ENCODE data around the gene PKP3.
"Not testable (repeated sequence)": the region's sequence is repeated elsewhere in the genome, so short reads cannot be mapped to it uniquely, and the experiment has no call there.

The PKP3 gene

DNA sequence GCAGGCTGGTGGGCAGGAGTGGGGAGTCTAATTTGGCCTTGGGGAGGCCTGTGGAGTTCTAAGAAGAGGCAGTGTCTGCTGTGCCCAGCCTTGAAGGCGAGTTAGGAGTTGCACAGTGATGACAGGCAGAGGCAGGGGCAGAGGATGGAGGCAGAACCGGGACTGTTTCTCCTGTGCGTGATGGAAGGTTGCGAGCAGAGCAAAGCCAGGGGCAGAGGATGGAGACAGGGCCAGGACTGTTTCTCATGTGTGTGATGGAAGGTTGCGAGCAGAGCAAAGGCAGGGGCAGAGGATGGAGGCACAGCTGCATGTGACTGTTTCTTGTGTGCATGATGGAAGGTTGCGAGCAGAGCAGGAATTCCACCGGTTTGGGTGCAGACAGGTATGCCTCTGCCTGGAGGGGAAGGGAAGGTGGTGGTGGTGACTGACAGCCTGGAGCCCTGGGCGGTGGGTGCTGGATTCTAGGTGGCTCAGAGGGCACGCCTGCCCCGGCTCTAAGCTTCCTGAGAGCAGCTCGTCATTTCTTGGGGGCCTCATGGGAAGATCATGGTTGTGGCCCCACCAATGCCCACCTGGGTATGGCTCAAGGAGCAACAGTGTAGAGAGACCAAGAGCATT lies 16.0 kb upstream of the PKP3 start:
- no peak for DNase-seq (ENCODE audit: low read depth, low spot score)

DNA sequence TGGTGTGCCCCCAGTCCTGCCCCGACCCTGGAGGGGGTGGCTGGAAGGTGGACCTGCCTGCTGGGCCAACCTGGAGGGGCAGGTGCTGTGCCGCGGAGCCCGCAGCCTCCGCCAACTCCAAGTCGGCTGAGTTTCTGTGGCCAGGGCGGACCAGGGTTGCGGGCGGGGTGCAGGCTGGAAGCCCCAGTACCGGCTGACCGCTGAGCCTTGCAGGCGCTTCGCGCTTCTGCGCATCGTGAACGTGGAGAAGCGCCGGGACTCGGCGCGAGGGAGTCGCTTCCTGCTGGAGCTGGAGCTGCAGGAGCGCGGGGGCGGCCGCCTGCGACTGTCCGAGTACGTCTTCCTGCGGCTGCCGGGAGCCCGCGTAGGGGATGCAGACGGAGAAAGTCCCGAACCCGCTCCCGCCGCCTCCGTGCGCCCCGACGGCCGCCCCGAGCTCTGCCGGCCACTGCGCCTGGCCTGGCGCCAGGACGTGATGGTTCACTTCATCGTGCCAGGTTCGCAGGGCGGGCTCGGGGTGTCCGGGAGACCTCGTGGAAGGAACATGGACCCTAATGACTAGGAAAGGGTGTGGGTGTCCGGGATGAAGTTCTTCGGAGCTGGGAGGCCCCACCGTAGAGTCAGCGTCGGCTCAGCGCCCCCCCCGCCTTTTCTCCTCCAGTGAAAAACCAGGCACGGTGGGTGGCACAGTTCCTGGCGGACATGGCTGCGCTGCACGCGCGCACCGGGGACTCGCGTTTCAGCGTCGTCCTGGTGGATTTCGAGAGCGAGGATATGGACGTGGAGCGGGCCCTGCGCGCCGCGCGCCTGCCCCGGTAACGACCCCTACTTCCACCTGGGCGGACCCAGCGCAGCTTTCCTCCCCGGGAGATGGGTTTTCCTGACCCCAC lies 14.6 kb upstream of the PKP3 start:
- no peak for DNase-seq (ENCODE audit: low read depth, low spot score)

DNA sequence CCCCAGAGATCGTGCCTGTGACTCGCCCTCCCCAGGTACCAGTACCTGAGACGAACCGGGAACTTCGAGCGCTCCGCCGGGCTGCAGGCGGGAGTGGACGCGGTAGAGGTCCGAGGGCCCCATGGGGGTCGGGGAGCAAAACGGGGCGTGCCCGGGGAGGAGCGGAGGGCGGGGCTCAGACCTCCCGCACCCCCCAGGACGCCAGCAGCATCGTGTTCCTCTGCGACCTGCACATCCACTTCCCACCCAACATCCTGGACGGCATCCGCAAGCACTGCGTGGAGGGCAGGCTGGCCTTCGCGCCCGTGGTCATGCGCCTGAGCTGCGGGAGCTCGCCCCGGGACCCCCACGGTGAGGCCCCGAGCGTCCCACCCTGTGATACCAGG lies 13.9 kb upstream of the PKP3 start:
- no peak for DNase-seq (ENCODE audit: low read depth, low spot score)

DNA sequence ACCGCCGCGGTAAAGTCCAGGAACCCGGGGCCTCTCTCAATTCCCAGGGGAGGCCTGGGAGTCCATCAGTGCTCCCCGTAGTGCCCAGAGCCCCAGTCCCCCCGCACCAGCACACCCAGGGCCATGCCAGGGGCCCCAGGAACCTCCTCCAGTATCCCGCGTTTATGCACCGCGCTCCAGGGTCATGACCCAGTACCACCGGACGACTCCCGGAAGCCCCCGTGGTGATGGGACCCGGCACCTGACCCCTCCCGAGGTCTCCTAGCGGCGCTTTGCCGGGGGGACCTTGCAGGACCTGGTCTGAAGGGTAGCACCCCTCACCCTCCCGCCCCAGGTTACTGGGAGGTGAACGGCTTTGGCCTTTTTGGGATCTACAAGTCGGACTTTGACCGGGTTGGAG lies 13.5 kb upstream of the PKP3 start:
- no peak for DNase-seq (ENCODE audit: low read depth, low spot score)

DNA sequence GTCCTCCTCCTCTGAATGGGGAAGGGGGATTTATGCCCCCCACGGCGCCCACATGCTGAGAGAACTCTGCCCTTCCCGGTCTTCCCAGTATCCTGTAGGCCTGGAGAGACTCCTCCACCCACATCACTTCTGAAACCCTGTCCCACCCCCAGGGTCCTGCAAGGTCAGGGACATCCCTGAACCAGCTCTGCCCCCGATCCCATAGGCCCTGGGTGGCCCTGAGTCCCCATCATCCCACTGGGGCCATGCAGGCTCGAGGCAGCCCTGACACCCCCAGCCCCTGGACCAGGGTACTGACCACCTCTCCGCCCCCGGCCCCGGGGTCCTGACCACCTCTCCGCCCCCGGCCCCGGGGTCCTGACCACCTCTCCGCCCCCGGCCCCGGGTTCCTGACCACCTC lies 13.0 kb upstream of the PKP3 start:
- no peak for DNase-seq (ENCODE audit: low read depth, low spot score)

DNA sequence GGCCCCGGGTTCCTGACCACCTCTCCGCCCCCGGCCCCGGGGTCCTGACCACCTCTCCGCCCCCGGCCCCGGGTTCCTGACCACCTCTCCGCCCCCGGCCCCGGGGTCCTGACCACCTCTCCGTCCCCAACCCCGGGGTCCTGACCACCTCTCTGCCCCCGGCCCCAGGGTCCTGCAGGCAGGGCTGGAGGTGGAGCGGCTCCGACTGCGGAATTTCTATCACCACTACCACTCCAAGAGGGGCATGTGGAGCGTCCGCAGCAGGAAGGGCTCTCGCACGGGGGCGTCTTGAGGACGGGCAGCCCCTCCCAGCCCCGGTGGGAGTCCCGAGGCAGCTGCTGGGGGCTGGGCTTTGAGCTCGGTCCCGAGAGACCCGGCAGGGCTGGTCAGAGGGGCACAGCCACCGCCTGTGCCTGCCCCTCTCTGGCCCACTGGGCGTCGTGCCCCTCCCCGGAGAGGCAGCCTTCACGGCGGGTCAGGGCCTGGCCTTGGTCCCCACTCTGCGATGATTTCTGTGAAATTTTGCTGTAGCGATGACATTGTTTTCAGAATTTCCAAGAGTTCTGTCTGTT lies 12.4 kb upstream of the PKP3 start:
- DNase-seq (ENCODE audit: low read depth, low spot score): no peak

DNA sequence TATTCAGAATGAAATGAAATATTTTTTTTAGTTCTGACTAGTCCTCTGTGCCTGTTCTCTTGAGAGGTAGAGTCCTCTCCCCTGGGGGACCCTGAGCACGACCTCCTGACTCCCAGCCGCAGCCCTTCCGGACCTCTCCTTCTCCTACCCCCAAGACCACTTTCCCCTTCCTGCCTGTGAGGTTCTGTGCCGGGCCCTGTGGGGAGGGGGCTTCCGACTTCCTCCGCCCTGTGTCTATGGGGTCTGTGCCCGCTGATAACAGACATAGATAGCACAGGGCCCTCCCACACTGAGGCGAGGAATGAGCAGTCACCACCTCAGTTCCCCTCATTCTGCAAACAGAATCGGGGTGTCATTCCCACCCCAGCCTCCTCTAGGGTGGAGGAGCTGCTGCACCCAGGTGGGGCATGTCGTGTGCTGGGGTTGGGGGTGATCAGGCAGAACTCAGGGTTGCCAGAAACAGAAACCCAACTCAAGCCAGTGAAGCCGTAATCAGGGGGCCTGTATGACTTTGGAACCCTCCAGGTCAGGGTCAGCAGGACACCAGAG lies 11.9 kb upstream of the PKP3 start:
- no peak for DNase-seq (ENCODE audit: low read depth, low spot score)

DNA sequence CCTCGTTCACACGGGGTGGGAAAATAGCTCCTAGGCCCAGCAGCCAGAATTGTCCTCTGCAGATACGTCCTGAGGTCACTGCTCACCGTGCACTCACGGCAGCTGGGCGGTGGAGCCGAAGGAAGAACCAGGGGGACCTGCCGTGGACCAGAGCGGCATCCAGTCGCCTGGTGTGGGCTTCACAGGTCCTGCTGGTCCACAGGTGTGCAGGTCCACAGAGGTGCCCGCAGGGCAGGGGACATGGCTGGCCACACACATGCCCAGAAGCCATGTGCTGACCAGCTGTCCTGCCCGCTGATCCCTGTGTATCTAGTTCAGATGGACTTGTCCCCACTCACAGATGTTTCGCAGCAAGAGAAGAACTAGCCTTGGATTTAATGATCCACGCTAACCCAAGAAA lies 10.6 kb upstream of the PKP3 start:
- no peak for DNase-seq (ENCODE audit: low read depth, low spot score)

DNA sequence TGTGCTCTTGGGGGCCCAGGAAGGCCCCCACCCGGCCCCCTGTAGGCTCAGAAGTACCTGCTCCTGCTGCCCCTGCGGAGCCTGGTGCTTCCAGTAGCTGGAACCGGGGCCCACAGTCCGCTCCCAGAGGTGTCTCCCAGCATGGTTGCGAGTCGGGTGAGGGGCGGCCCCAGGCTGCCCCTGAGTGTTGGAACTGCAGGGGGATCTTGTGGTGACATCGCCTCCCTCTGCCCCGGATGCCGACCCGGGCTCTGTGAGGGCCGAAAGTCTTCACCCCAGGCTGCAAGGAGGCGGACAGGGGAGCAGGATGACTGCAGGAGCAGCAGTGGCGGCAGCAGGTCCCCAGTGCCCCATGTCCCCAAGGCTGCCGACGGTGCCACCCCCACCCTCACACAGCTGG lies 9.5 kb upstream of the PKP3 start:
- no peak for DNase-seq (ENCODE audit: low read depth, low spot score)

DNA sequence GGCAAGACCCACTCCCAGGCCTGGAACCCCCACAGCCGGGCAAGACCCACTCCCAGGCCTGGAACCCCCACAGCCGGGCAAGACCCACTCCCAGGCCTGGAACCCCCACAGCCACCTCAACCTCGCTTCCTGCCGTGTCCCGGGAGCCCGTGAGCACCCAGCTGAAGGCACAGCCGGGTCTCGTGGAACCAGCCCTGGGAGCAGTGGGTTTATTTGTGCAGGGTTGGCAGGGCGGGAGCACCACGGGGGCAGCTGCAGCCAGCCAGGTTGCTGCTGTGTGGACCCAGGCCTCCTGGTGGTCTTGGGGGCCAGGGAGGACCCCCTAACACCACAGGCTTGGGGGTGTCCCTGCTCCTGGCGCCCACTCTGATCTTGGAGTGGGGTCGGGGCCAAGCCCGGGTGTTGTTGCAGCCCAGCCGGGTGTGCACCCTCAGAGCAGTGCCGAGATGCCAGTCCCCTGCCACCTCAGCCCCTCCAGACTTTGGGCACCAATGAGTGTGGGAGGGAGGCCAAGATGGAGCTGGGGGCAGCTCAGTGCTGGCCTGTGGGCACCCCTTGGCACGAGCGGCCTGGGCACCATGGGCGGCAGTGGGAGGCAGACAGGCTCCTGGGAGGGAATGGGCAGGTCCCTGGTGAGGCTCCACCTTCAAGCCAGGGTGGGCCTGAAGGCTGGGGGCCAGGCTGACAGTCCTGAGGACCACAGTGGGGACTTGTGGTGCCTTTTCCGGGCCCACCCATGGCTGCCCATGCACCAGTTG lies 8.2 kb upstream of the PKP3 start:
- DNase-seq (ENCODE audit: low read depth, low spot score): no peak

DNA sequence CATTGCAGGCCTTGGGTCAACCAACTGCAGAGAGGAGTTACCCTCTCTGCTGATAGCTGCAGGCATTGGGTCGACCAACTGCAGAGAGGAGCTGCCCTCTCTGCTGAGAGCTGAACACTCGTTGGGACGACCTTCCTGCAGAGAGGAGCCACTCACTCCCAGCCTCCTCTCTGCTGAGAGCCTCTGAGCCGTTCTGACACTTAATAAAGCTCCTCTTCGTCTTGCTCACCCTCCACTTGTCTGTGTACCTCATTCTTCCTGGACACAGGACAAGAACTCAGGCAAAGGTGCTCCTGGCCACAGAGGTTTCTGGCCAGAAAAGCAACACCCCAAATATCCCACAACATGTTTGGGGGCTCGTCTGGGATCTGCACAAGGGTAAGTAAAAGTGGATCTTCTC lies 7.5 kb upstream of the PKP3 start:
- DNase-seq (ENCODE audit: low read depth, low spot score): no peak

DNA sequence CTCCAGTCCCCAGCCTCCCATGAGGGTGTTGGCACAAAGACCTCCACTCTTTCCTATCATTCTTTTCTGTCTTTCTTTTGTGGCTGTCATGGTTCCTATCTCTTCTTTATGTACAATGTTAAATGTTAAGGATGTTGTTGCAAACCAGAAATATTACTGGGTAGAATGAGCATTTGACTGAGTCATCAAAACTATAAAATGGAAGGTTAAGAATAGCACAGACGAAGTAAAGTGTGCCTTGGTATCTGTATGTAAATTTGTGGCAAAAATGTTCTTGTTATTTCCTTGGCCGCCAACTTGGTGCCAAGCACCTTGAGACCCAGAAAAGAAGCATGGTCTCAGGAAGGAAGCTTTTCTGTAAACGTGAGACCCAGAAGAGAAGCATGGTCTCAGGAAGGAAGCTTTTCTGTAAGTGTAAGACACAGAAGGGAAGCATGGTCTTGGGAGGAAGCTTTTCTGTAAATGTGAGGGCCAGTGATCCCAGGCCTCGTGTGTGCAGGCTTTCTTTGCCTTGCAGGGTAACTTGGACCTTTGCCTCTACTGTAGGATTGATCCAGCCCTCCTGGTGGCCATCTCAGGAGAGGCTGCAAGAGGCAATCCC lies 6.7 kb upstream of the PKP3 start:
- no peak for DNase-seq (ENCODE audit: low read depth, low spot score)

DNA sequence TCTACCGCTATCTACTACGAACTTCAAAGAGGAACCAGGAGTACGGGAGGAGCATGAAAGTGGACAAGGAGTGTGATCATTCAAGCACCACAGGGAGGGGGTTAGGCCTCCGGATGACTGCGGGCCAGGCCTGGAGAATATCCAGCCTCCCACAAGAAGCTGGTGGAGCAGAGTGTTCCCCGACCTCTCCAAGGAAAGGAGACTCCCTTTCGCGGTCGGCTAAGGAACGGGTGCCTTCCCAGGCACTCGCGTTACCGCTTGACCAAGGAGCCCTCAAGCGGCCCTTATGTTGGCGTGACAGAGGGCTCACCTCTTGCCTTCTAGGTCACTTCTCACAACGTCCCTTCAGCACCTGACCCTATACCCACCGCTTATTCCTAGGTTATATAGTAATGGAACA lies 4.6 kb upstream of the PKP3 start:
- DNase-seq (ENCODE audit: low read depth, low spot score): not testable (repeated sequence)

DNA sequence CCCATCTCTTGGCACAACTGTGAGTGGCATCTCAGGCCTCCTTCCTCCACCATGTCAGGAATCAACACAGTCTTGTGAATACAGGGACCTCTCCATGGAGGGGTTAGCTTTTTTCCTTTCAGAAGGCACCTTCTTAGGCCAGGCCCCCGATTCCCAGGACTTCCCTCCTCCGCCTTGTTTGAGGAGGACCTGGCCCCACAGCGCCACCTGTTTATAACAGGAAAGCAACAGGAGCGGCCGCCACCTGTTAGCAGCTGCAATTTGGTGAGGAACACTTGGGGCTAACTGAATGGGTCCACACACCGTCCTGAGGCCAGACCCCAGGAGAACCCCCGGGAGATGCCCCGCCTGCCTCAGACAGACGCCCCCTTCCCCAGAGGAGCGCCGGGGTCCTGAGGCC lies 3.8 kb upstream of the PKP3 start:
- no peak for DNase-seq (ENCODE audit: low read depth, low spot score)

DNA sequence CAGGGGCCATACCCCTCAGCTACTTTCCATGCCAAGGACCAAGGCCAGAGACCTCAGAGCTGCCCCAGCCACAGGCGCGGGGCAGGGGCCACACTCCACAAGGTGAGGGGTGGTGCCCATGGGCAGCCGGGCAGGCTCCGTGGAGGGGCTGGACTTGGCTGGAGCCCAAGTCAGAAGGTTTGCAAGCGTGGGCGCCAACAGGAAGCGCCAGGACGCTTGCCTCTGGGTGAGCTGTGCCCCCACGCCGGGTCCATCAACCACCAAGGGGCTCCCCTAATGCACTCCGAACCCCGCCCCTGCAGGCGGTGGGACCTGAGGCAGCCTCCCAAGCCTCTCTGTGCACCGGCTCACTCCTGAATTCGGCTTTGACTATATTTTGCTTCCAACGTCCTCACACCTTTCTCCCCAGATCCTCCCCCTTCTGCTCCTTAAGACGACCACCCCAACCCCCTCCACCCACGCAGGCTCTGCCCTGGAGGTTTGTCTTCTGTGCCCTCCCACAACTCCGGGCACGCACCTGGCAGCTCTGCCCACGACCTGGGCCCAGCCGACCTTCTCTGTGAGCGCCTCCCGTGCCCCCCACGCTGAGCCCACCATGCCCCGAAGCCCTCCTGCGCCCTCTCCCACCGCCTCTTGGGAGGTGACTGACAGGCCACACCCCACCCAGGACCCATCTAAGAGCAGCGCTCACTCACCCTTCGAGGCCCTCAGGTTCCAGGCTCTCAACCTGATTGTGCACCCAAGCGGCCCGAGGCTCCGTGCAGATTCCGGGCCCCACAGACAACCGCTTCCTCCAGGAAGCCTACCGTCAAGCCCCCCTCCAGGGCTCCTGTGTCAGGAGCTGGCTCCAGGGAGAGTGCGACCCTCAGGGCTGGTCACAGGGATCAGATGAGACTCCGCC lies 2.6 kb upstream of the PKP3 start:
- no peak for DNase-seq (ENCODE audit: low read depth, low spot score)

DNA sequence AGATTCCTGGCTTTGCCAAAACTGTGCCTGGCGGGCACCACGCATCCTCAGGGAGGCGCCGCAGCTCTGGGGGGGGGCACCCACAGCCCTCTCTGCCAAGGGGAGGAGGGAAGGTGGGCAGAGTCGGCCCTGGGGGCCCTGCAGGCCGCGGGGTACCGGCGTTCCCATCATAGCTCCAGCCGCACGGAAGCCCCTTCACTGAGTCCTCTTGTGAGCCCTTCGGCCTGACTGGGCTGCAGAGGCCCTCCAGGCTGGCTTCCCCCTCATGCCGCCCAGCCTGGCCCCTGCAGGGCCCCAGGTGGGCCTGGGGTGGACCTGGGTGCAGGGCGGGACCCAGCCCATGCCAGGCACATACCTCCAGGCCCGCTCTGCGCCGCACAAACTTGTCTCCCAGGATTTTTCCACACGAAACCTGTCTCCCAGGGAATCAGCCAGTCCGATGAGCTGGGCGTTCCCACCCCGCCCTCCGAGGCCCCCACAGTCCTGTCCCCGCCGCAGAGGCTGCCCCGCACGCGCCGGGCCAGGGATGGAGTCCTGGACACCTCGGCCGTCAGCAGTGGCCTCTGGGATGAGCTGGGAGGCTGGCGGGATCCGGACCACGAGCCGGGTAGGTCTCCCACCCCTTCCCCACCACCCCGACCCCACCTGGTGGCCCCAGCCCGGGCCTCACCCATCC lies 1.8 kb upstream of the PKP3 start:
- DNase-seq (ENCODE audit: low read depth, low spot score): no peak

DNA sequence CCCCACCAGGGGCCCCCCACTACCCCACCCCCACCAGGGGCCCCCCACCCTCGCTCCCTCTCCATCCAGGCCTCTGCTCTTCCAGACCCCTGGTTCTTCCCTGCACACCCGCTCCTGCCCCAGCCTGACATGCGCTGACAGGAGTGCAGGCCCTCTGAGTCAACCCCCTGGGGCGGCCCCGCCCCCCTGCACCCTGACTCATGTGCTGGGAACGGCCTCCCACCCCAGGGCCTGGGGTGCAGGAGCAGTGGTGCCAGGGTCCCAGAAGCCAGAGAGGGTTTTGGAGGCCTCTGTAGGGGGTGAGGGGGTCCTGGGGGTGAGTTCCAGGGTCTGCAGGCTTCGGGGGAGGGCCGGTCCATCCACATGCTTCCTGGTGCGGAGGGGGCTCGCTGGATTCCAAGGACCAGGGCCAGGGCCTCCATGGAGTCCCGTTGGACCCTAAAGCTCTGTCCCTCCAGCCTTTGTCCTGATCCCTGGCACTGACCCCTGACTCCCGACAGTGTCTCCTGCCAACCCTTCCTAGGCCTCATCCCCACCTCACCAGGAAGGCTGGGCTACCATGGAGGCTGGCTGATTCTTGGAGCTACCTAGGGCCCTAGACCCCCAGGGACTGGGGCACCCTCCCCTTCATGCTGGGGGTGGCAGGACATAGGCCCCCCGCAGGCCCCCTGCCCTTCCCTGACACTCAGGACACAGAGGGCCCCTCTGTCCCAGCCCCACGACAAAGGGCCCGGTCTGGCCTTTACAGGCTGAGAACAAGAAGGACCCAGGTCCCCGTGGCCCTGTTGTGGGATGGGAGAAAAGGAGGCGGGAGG lies 583 bp upstream of the PKP3 start:
- no peak for DNase-seq (ENCODE audit: low read depth, low spot score)

DNA sequence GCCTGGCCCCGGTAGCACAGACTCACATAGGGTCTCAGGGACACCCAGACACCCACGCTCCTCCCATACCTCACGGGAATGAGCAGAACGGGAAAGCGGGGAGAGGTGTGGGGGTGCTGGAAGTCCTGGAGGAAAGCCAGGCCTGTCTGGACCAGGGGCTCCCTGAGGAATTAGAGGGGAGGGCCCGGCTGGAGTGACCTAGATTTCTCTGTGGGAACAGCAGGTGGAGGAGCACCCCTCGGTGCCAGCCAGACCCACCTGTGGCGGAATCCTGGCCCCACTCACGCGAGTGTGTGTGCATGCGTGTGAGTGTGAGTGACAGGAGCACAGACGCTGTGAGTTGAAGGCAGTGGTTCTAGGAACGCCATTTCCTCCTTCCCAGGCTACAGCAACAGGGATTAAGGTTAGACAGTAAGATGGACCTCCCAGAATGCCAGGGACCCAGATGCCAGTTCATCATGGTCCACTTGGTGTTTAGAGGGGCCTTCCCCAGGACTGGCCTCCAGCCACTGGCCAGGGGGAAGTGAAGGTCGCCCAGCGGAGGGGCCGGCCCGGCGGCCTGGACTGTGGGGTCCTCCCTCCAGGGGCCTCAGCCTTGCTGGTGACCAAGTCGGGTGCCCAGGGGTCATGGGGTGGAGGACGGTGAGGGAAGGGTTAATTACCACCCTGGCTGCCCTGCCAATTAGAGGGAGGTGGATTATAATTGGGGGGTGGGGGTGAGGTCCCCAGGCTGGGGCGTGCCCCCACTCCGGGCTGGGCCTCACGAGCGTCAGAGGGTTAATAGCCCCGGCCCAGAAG lies 1.0 kb downstream of the PKP3 start:
- no peak for DNase-seq (ENCODE audit: low read depth, low spot score)
